Measurements from ENCODE around the gene RFFL.
"Not testable (repeated sequence)": the region's sequence is repeated elsewhere in the genome, so short reads cannot be mapped to it uniquely, and the experiment has no call there.

Gene RFFL

GRCh38 chr17:35006345-35006744, 57.2 kb downstream of the RFFL start:
- DNase-seq (ENCODE audit: low read depth in 3 of 3) = no peak

- DNase-seq (ENCODE audit: low read depth in 3 of 3) = no peak
Measured at GRCh38 chr17:35003778-35004177, 59.7 kb downstream of the RFFL start.

GRCh38 chr17:35002876-35003551, 60.5 kb downstream of the RFFL start:
- DNase-seq (ENCODE audit: low read depth in 3 of 3) = no peak

DNA sequence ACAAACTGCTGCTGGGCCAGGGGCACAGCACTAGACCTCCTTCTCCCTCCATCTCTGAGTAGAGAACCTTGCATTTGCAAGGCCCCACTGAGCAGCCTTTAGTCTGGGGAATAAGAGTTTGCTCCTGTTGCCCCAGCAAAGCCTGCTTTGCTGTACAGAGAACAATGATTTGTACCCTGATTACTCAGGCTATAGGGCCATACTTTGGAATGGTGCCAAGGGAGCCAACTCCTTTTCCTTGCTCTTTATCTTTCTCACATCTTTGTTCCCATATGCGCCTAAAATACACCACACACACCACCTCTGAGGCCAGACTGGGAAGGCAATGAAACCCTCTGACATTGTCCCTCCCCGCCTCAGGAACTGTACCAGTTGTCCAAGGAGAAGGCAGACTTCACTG, 62.0 kb downstream of the RFFL start:
- DNase-seq (ENCODE audit: low read depth in 3 of 3) = no peak

DNA sequence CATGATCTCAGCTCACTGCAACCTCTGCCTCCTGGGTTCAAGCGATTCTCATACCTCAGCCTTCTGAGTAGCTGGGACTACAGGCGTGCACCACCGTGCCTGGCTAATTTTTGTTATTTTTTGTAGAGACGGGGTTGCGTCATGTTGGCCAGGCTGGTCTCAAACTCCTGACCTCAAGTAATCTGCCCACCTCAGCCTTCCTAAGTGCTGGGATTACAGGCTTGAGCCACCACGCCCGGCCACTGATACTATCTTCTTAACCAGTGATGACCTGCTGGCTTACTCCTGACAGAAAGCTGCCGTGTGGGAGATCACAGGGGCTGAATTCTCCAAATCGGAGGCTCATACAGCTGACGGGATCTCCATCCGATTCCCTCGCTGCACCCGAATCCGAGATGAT, 62.5 kb downstream of the RFFL start:
- DNase-seq (ENCODE audit: low read depth in 3 of 3) = not testable (repeated sequence)

DNA sequence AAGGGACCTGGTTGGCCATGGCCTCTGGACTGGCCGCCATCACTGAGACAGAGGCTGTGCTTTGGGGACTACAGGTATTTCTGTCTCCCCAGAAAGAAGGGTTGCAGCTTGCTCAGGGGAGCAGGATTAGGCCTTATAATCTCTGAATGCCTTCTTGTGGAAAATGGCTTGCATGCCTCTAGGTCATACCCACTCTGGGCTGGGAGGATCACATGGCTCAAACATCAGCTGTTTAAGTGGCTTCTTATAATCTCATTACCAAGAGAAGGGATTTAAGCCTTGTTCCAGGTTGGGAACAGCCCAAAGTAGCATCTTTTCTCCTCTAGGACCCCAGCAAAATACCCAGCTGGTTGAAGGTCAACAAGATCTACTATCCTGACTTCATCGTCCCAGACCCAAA, 64.1 kb downstream of the RFFL start:
- DNase-seq (ENCODE audit: low read depth in 3 of 3) = no peak

DNA sequence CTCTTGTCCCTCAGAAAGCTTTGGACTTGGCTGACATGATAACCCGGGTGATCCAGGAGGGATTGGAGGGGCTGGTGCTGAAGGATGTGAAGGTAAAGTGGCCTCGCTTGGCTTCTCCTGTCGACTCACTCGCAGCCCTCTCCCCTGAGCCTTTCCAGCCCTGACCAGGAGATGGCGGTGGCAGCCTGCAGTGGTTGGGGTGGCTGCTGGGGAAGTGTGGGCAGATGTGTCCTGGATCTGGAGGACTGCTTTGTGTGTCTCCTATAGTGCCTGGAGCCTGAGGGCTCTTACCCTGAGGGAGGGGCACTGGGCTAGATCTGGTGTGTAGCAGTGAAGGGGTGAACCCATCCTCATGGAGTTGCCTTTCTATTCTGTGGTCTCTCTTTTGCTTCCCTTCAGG, 65.3 kb downstream of the RFFL start:
- peak; percentile 55 to 73 (median 67) for DNase-seq (ENCODE audit: low read depth in 3 of 3)

GRCh38 chr17:34997355-34997862, 66.1 kb downstream of the RFFL start:
- no peak for DNase-seq (ENCODE audit: low read depth in 3 of 3)

DNA sequence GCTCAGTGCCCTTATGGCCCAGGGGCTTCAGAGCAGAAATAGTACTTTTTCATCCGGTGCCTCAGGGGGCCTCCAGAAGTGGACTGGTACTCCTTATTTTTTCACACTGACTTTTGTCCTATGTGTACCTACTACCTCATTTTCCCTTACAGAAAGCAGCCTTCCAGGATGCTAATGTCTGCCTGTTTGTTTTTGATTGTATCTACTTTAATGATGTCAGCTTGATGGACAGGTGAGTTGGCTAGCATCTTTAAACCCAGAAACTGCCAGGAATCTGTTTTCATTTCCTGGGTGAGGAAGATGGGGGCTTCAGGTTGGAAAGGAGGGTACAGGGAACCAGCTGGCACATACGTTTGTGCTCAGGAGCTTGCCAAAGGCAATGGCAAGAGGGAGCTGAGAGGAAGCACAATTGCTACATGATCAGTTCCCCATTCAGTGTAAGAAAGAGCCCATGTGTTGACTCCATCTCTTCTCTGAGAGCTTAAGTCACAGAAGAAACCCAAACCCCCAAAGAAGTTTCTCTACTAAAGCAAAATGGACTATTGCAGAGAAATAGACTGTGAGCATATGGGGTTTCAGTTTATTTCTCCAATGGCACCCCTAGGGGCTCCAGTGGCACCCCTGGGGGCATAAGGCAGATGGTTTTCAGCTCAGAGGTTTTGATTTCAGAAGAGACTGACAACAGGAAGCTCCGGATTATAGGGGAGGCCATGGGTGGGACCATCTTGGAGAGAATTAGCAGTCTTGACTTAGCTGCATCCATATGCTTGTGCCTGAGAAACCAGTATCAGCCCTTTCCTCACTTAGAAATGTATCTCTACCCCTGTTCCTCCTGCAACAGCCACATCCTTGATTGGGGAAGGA, 66.9 kb downstream of the RFFL start:
- no peak for DNase-seq (ENCODE audit: low read depth in 3 of 3)

DNA sequence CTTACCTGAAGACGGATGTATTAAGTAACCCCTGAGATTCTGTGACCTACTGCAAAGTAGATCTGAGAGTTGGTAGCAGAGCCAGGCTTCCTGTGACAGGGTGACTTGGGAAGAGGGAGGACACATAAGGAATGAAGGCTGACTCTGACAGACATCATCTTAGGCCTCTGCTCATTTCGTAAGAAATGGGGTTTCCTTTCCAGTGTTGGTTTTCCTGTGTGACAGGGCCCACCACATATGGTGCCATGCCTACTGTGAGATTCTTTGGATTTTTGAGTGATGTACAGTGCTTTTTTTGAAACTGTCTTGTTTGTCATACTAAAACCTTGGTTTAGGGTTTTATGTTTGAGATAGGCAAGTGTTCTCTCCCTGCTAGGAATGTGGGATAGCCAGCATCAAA, 70.5 kb downstream of the RFFL start:
- no peak for DNase-seq (ENCODE audit: low read depth in 3 of 3)

- DNase-seq (ENCODE audit: low read depth in 3 of 3) = no peak
Measured at GRCh38 chr17:34991606-34992005, 71.9 kb downstream of the RFFL start.

- DNase-seq (ENCODE audit: low read depth in 3 of 3) = no peak
Measured at GRCh38 chr17:34990921-34991365, 72.6 kb downstream of the RFFL start.

GRCh38 chr17:34989473-34989872, 74.0 kb downstream of the RFFL start:
- DNase-seq (ENCODE audit: low read depth in 3 of 3) = no peak

- no peak for DNase-seq (ENCODE audit: low read depth in 3 of 3)
Measured at GRCh38 chr17:34988644-34989043, 74.9 kb downstream of the RFFL start.

DNA sequence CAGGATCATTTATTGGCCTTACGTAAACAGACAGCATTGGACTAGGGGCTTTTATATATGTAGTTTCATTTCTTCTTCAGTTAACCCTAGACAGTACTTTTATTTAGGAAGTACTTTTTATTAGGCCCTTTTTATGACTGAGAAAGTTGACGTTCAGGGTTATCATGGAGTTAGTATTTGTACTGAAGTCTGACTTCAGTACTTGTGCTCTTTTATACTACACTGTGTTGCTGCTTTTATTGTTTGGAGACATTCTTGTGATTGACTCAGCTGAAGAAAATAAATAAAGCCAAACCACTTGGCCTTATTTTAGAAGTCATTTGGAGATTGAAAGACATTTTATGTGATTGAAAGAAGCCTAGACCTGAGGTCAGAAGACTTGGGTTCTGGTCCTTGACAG, 76.3 kb downstream of the RFFL start:
- DNase-seq (ENCODE audit: low read depth in 3 of 3) = no peak

GRCh38 chr17:34981538-34982241, 81.8 kb downstream of the RFFL start:
- no peak for DNase-seq (ENCODE audit: low read depth in 3 of 3)

- DNase-seq (ENCODE audit: low read depth in 3 of 3) = peak in 2 of 3 experiments; percentile 61 to 69
Measured at GRCh38 chr17:34980681-34981537, 82.6 kb downstream of the RFFL start.

DNA sequence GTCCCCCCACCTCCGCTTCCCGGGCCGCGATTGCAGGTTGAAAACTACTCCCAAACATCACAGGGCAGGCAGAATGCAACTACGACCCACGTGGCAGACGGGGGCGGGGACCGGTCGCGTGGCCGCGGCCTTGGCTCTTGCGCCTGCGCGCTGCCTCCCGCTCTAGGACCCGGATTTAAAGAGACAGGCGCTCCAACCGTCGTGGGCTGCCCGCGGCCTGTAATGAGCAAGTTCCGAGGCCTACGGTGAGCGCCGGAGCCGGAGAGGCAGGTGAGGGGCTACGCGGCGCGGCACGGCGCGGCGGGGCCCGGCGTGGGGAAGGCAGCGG, 83.2 kb downstream of the RFFL start, which contains the start of gene LIG3:
LIG3 (plus strand) TSS at position 160 of the 328 bp plus-strand sequence. CDS start 2,494 bp downstream, outside the sequence.
- peak; percentile 89 to 94 (median 90) for DNase-seq (ENCODE audit: low read depth in 3 of 3)

DNA sequence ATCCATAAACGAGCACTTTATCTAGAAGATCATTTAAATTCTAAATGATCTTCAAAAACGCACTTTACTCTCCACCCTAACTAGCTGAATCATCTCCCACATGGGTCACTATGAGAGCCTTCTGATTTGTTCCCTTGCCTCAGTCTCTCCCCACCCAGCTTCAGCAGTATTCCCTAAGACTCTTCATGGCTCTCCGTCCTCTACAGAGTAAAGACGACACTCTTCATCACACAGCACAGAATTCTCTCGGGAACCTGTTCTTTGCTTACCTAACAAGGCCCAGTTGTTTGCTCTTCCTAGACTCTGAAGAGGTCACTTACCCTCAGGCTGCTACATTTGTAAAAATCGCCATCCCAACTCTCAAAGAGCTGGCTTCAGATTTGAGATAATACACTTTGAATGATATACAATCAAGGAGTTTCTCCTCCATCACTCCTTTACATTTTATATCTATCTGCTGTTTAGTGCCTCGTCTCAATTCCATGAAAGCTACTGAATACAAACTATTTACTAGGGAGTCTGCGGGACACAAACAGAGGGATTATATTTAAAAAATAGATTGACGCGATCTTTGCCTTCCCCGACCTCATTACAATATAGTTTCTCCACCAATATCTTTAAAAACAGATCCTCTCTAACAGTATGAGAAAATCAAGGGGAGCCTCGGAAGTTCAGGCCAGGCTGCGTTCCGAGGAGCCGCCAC, 83.7 kb downstream of the RFFL start:
- no peak for DNase-seq (ENCODE audit: low read depth in 3 of 3)

- no peak for DNase-seq (ENCODE audit: low read depth in 3 of 3)
Measured at GRCh38 chr17:34979153-34979552, 84.4 kb downstream of the RFFL start.

All from stimulated activated CD4-positive, alpha-beta T cell treated with anti-CD3 and anti-CD28 coated beads, TNF-alpha, amount 100 ng/mL, for 24 hours (primary cell).